Lung (tissue), 12 donors: ENCODE measurements around the gene ASTN2. TPM values are rescaled to one million over a fixed set of nuclear protein-coding genes. Genes with fewer than 3 reads are reported as not detected.

Experiments
- ATAC-seq: fragments of 200-7000 bp; cut with Tn5 transposase; one replicate; pipeline ENCODE4 v1.9.1; 2020; ENCODE audit warnings: moderate number of reproducible peaks; ENCODE audit not compliant: insufficient read depth, low FRiP score
- DNase-seq, 3 donors: peaks; one replicate each; pipeline ENCODE4 v3.0.0-alpha.2; 2013 to 2017
- H3K27ac ChIP-seq, 2 donors: one replicate each; pipeline ENCODE4 v1.5.1; 2013; ENCODE audit warnings: mild to moderate bottlenecking in 2 of 2, moderate library complexity in 2 of 2, control low read depth in 1 of 2, inconsistent platforms in 1 of 2, low read depth in 1 of 2, low read length in 1 of 2
- H3K27me3 ChIP-seq, 3 donors: one replicate each; pipeline ENCODE4 v1.5.1; 2013; ENCODE audit warnings: low read length in 2 of 3; ENCODE audit not compliant: control insufficient read depth in 3 of 3, insufficient read depth in 3 of 3
- H3K36me3 ChIP-seq, 4 donors: one replicate each; pipeline ENCODE4 v1.5.1; 2013; ENCODE audit warnings: low read length in 4 of 4, mild to moderate bottlenecking in 1 of 4, moderate library complexity in 1 of 4; ENCODE audit not compliant: control insufficient read depth in 4 of 4, insufficient read depth in 4 of 4
- H3K4me1 ChIP-seq, 5 donors: one replicate each; pipeline ENCODE4 v1.5.1; 2013; ENCODE audit warnings: low read length in 5 of 5, mild to moderate bottlenecking in 2 of 5, moderate library complexity in 1 of 5; ENCODE audit not compliant: control insufficient read depth in 5 of 5, insufficient read depth in 5 of 5
- H3K4me3 ChIP-seq: one replicate; pipeline ENCODE4 v1.5.1; 2013; ENCODE audit warnings: mild to moderate bottlenecking, control low read depth, moderate library complexity
- H3K9ac ChIP-seq, 2 donors: one replicate each; pipeline ENCODE4 v1.5.1; 2013; ENCODE audit warnings: low read length in 2 of 2, control low read depth in 1 of 2; ENCODE audit not compliant: insufficient read depth in 1 of 2
- H3K9me3 ChIP-seq, 4 donors: one replicate each; pipeline ENCODE4 v1.5.1; 2013; ENCODE audit warnings: low read length in 3 of 4, mild to moderate bottlenecking in 1 of 4, moderate library complexity in 1 of 4; ENCODE audit not compliant: control insufficient read depth in 4 of 4, insufficient read depth in 3 of 4
- WGBS, 2 donors: extraction: QIAGEN DNeasy Blood & Tissue Kit; methylation state at CpG; one replicate each; pipeline ENCODE4 v1.1.7; 2013; 5-methylcytosine and 5-hydroxymethylcytosine counted together
- polyA plus RNA-seq, 2 donors: library from polyadenylated mRNA; stranded (reverse); fragments of 200-250 nt; gene quantifications; one replicate each; pipeline ENCODE4 v1.2.1, GENCODE V29; 2013
- total RNA-seq, 2 donors: library from RNA; depleted of rRNA in 1 of 2; stranded (reverse); fragments of >200 nt in 1 of 2; gene quantifications; one replicate each; pipeline ENCODE4 v1.2.1, GENCODE V29; 2014 to 2021
- TF ChIP-seq, protein P1 (sequence below): IDR thresholded peaks from 2 replicates; pipeline ENCODE4 v1.5.1; 2012; ENCODE audit warnings: mild to moderate bottlenecking; ENCODE audit errors: control extremely low read depth, extremely low read depth
- donor health status: control.
- donor health status: control.
- donor health status: Bipolar disorder and iron deficiency.
- donor health status: healthy.
- donor health status: DM: yes; HTN: yes; CAD: no.

ASTN2 gene
- total and polyA plus RNA-seq, 4 donors = 1.4 to 7.0 (median 3.3) TPM

- H3K36me3 ChIP-seq = no peaks in the 10 kb centered on the region
- H3K27me3 ChIP-seq = no peaks in the 10 kb centered on the region
- 83 to 88% methylated on average over 3 of the region's 3 CpGs for WGBS, 2 donors
- ATAC-seq (no peak), DNase-seq (no peak)
- H3K9me3 ChIP-seq = peaks cover 0 to 10% (median under 1%) of the 10 kb centered on the region in 4 donors
- H3K4me3 ChIP-seq = no peak overlapping the region
- no peak overlapping the region for H3K9ac ChIP-seq
- no peak overlapping the region for H3K27ac ChIP-seq
- H3K4me1 ChIP-seq = no peaks in the 10 kb centered on the region
- TF ChIP-seq, protein P1, sequence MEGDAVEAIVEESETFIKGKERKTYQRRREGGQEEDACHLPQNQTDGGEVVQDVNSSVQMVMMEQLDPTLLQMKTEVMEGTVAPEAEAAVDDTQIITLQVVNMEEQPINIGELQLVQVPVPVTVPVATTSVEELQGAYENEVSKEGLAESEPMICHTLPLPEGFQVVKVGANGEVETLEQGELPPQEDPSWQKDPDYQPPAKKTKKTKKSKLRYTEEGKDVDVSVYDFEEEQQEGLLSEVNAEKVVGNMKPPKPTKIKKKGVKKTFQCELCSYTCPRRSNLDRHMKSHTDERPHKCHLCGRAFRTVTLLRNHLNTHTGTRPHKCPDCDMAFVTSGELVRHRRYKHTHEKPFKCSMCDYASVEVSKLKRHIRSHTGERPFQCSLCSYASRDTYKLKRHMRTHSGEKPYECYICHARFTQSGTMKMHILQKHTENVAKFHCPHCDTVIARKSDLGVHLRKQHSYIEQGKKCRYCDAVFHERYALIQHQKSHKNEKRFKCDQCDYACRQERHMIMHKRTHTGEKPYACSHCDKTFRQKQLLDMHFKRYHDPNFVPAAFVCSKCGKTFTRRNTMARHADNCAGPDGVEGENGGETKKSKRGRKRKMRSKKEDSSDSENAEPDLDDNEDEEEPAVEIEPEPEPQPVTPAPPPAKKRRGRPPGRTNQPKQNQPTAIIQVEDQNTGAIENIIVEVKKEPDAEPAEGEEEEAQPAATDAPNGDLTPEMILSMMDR = no peak
These were observed 821.9 kb downstream of the ASTN2 start for GRCh38 chr9:116592970-116593369.

DNA sequence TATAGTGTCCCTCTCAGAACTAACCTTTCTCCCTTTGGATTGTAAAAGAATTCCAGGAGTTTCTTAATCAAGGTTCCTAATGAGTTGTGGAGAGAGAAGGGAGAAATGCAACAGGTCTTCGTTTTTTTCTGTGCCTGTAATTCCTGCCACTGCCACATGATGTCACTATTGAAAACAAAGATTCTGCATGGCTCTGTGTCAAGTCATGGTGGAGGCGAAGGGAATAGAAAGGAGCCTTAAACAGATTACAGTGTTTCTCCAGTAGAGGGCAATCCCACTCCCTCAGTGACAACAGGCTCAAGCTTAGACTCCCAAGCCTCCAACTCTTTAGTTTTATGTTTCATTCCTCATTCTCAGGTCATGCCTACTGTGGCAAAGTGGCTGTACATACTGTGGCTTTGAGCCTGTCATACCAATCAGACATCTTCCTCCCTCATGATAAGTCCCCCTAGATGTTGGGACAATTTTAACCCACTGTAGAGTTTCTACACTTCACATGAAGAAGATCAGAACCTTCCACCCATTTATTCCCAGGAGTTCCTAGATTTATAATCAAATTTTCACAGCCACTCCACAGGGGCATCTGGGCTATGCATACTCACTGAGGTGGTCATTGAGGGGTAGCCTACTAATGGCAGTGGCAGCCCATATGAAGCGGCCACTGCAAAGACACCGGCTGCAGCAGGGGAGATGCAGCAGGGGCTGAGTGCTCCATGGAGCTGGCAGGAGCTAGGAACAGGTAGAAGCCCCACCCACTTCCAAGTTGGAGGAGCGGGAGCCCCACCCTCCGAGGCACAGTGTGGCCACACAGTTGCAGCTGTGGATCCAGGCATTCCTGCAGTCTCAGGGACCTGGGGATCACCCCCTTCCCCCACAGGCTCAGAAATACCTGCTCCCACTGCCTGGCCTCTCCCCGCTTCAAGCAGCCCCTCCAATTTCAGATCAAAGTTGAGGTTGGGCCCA, 825.2 kb downstream of the ASTN2 start:
- no peaks in the 10 kb centered on the region for H3K27me3 ChIP-seq
- 79% methylated on average over 7 of the region's 7 CpGs for whole genome bisulfite sequencing, 2 donors
- peaks cover 0 to 10% (median under 1%) of the 10 kb centered on the region in 4 donors for H3K9me3 ChIP-seq
- H3K4me1 ChIP-seq = no peaks in the 10 kb centered on the region
- H3K4me3 ChIP-seq = no peak overlapping the region
- H3K27ac ChIP-seq = no peak overlapping the region
- H3K9ac ChIP-seq = no peak overlapping the region
- TF ChIP-seq, protein P1 = no peak
- ATAC-seq = no peak
- H3K36me3 ChIP-seq = no peaks in the 10 kb centered on the region
- no peak for DNase-seq

DNA sequence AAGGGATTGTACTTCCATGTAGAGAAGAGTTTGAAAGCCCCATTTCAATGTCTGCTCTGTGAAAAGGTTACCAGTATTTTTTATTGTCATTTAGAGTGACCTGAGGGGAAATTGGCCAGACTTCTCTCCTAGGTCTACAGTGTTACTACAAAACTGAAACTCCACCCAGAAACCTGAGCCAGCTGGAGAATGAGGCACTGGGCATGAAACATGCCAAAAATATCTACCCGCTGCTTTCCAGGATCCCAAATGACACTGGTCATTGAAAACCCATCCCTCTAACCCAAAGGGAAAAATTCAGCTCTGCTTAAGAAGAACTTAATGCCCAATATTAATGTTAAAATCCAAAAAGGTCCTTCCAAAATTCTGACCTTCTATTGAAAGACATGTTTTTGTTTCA, 826.9 kb downstream of the ASTN2 start:
- no peak overlapping the region for H3K27ac ChIP-seq
- WGBS, 2 donors = 94 to 100% methylated on average over 1 of the region's 1 CpG
- no peaks in the 10 kb centered on the region for H3K27me3 ChIP-seq
- no peak overlapping the region for H3K4me3 ChIP-seq
- H3K36me3 ChIP-seq = no peaks in the 10 kb centered on the region
- no peak for ATAC-seq
- H3K4me1 ChIP-seq = no peaks in the 10 kb centered on the region
- no peak for DNase-seq
- TF ChIP-seq, protein P1 = no peak
- no peak overlapping the region for H3K9ac ChIP-seq
- H3K9me3 ChIP-seq = peaks cover 0 to 10% (median under 1%) of the 10 kb centered on the region in 4 donors
